H1 (cell line): Measurements from ENCODE around the gene CACNA1C. TPM values are rescaled to one million over a fixed set of nuclear protein-coding genes. Genes with fewer than 3 reads are reported as not detected.

ENCODE experiments used
- CTCF ChIA-PET: fragments of 300-600 bp; sonication (Branson Sonifier 250); formaldehyde crosslinking; loops from one replicate; lab custom pipeline; 2021; ENCODE audit not compliant: partially characterized antibody; lab: Charles Lee
- POLR2A ChIA-PET: fragments of 300-600 bp; sonication (Branson Sonifier 250); formaldehyde crosslinking; loops from one replicate; lab custom pipeline; 2021; ENCODE audit warnings: inconsistent platforms; ENCODE audit not compliant: partially characterized antibody; lab: Charles Lee
- DNase-seq, 2 experiments: peaks; one replicate each; pipeline versions ENCODE4 v3.0.0 to v3.0.0-alpha.2; 2010 to 2022; ENCODE audit warnings: low spot score in 2 of 2, low read depth in 1 of 2, mixed read lengths in 1 of 2
- FAIRE-seq: peaks from 2 replicates; lab custom pipeline; 2011; peaks lifted over from hg19 to GRCh38; lab: Jason Lieb, UNC
- H2AFZ ChIP-seq: 2 replicates; pipeline ENCODE4 v1.8.1; 2012; ENCODE audit warnings: low read length, inconsistent platforms
- H2AK5ac ChIP-seq: 2 replicates; pipeline ENCODE4 v1.6.1; 2013; ENCODE audit warnings: low read depth, low read length
- H2BK120ac ChIP-seq: replicated peaks from 2 replicates; pipeline ENCODE3; 2013; ENCODE audit warnings: low read depth, low read length, inconsistent platforms
- H2BK12ac ChIP-seq: 2 replicates; pipeline ENCODE4 v1.6.1; 2013; ENCODE audit warnings: low read depth, low read length
- H2BK15ac ChIP-seq: 2 replicates; pipeline ENCODE4 v1.6.1; 2013; ENCODE audit warnings: low read length
- H2BK20ac ChIP-seq: 2 replicates; pipeline ENCODE4 v1.6.1; 2013; ENCODE audit warnings: low read length
- H2BK5ac ChIP-seq: 2 replicates; pipeline ENCODE4 v1.6.1; 2013; ENCODE audit warnings: low read depth, low read length
- H3K14ac ChIP-seq: 2 replicates; pipeline ENCODE4 v1.6.1; 2013; ENCODE audit warnings: inconsistent platforms; ENCODE audit not compliant: insufficient read length
- H3K18ac ChIP-seq: 2 replicates; pipeline ENCODE4 v1.6.1; 2013; ENCODE audit warnings: low read length; ENCODE audit errors: extremely low read depth
- H3K23ac ChIP-seq: 2 replicates; pipeline ENCODE4 v1.6.1; 2013; ENCODE audit warnings: inconsistent platforms; ENCODE audit not compliant: insufficient read length
- H3K23me2 ChIP-seq: 2 replicates; pipeline ENCODE4 v1.6.1; 2013; ENCODE audit warnings: low read depth, low read length
- H3K27ac ChIP-seq: 2 replicates; pipeline ENCODE4 v1.6.1; 2011; ENCODE audit warnings: low read depth, low read length, inconsistent platforms
- H3K27me3 ChIP-seq, 4 experiments: replicated peaks in 1 of 4; 1 replicate in 1 of 4; 2 replicates in 3 of 4; pipeline versions ENCODE4 v1.6.1 to v1.8.1; 2011 to 2013; ENCODE audit warnings: low read length in 3 of 4, mild to moderate bottlenecking in 3 of 4, inconsistent platforms in 2 of 4, mixed read lengths in 2 of 4, moderate library complexity in 1 of 4; ENCODE audit not compliant: control insufficient read depth in 3 of 4, insufficient read depth in 3 of 4; ENCODE audit errors: extremely low read depth in 1 of 4
- H3K36me3 ChIP-seq, 4 experiments: 2 replicates each; pipeline versions ENCODE4 v1.6.1 to v1.8.1; 2011 to 2013; ENCODE audit warnings: mild to moderate bottlenecking in 4 of 4, low read length in 3 of 4, moderate library complexity in 2 of 4, control low read depth in 1 of 4, inconsistent platforms in 1 of 4; ENCODE audit not compliant: insufficient read depth in 4 of 4, control insufficient read depth in 2 of 4
- H3K4ac ChIP-seq: replicated peaks from 2 replicates; pipeline ENCODE3; 2013; ENCODE audit warnings: low read length, low read depth, mixed read lengths, inconsistent platforms; ENCODE audit not compliant: insufficient read length
- H3K4me1 ChIP-seq, 4 experiments: replicated peaks in 1 of 4; 1 replicate in 1 of 4; 2 replicates in 3 of 4; pipeline versions ENCODE4 v1.6.1 to v1.8.1; 2011 to 2013; ENCODE audit warnings: low read length in 3 of 4, inconsistent platforms in 2 of 4, mixed read lengths in 1 of 4; ENCODE audit not compliant: insufficient read depth in 4 of 4, control insufficient read depth in 3 of 4
- H3K4me2 ChIP-seq, 2 experiments: 2 replicates each; pipeline versions ENCODE4 v1.6.1 to v1.8.1; 2011 to 2013; ENCODE audit warnings: low read depth in 2 of 2, low read length in 2 of 2, control low read depth in 1 of 2, inconsistent platforms in 1 of 2, mild to moderate bottlenecking in 1 of 2; ENCODE audit not compliant: insufficient read depth in 1 of 2
- H3K4me3 ChIP-seq, 4 experiments: fragments of 200-600, 300-600 bp in 1 of 4; sonication (generic), shearing (Covaris generic), sonication (Bioruptor Twin) in 1 of 4; 2 replicates each; pipeline versions ENCODE4 v1.5.1 to v1.8.1; 2011 to 2016; ENCODE audit warnings: low read length in 4 of 4, low read depth in 3 of 4, control low read depth in 2 of 4, inconsistent platforms in 2 of 4, mild to moderate bottlenecking in 2 of 4, mixed read lengths in 1 of 4, moderate library complexity in 1 of 4; ENCODE audit not compliant: insufficient read depth in 2 of 4; ENCODE audit errors: extremely low read depth in 1 of 4
- H3K56ac ChIP-seq: replicated peaks from 2 replicates; pipeline ENCODE3; 2013; ENCODE audit warnings: low read depth, mild to moderate bottlenecking, mixed read lengths, low read length, inconsistent platforms; ENCODE audit not compliant: insufficient read length
- H3K79me1 ChIP-seq: 2 replicates; pipeline ENCODE4 v1.6.1; 2013; ENCODE audit warnings: low read depth, low read length, control low read depth
- H3K79me2 ChIP-seq, 2 experiments: 2 replicates each; pipeline versions ENCODE4 v1.6.1 to v1.8.1; 2012 to 2013; ENCODE audit warnings: low read length in 2 of 2, mild to moderate bottlenecking in 2 of 2, inconsistent platforms in 1 of 2; ENCODE audit not compliant: insufficient read depth in 2 of 2, control insufficient read depth in 1 of 2
- H3K9ac ChIP-seq, 4 experiments: replicated peaks in 1 of 4; 1 replicate in 1 of 4; 2 replicates in 3 of 4; pipeline versions ENCODE4 v1.6.1 to v1.8.1; 2011 to 2013; ENCODE audit warnings: low read depth in 3 of 4, low read length in 3 of 4, control low read depth in 2 of 4, mild to moderate bottlenecking in 2 of 4, moderate library complexity in 2 of 4, inconsistent platforms in 1 of 4; ENCODE audit errors: extremely low read depth in 1 of 4
- H3K9me3 ChIP-seq, 2 experiments: 2 replicates each; pipeline versions ENCODE4 v1.6.1 to v1.8.1; 2012 to 2013; ENCODE audit warnings: mild to moderate bottlenecking in 2 of 2, moderate library complexity in 2 of 2, control low read depth in 1 of 2, inconsistent platforms in 1 of 2, low read depth in 1 of 2, low read length in 1 of 2, mixed read lengths in 1 of 2; ENCODE audit not compliant: insufficient read depth in 2 of 2
- H4K20me1 ChIP-seq, 2 experiments: replicated peaks in 1 of 2; 2 replicates each; pipeline versions ENCODE3 to v1.8.1; 2011 to 2013; ENCODE audit warnings: inconsistent platforms in 2 of 2, low read length in 2 of 2, mild to moderate bottlenecking in 1 of 2; ENCODE audit not compliant: insufficient read depth in 2 of 2, control insufficient read depth in 1 of 2
- H4K5ac ChIP-seq: 2 replicates; pipeline ENCODE4 v1.6.1; 2013; ENCODE audit warnings: low read length, low read depth, mixed read lengths, inconsistent platforms; ENCODE audit not compliant: insufficient read length
- H4K8ac ChIP-seq: 2 replicates; pipeline ENCODE4 v1.8.0; 2013; ENCODE audit warnings: mild to moderate bottlenecking, moderate library complexity, low read length, inconsistent platforms; ENCODE audit not compliant: insufficient read depth; ENCODE audit errors: extremely low read depth
- H4K91ac ChIP-seq: replicated peaks from 2 replicates; pipeline ENCODE3; 2013; ENCODE audit warnings: low read length, mixed read lengths, inconsistent platforms; ENCODE audit not compliant: insufficient read length
- RNF2 ChIP-seq: fragments of 200-900, 300-1000 bp; sonication (generic); IDR thresholded peaks from 2 replicates; pipeline ENCODE4 v1.7.1; 2016; ENCODE audit warnings: borderline replicate concordance, low read depth, mild to moderate bottlenecking, antibody characterized with exemption, low read length; ENCODE audit not compliant: poor library complexity, severe bottlenecking; ENCODE audit errors: missing control alignments
- WGBS, 2 experiments: shearing (Covaris generic) in 1 of 2; methylation state at CpG; one replicate each; pipeline versions ENCODE4 v1.1.6 to v1.1.7; 2013 to 2015; ENCODE audit warnings: low lambda C conversion rate in 2 of 2, mixed read lengths in 2 of 2, inconsistent platforms in 1 of 2, low coverage in 1 of 2, missing lambda C conversion rate in 1 of 2; ENCODE audit not compliant: insufficient replicate concordance in 2 of 2, insufficient coverage in 1 of 2, insufficient read length in 1 of 2; ENCODE audit errors: extremely low coverage in 1 of 2, missing lambda C conversion rate in 1 of 2; 5-methylcytosine and 5-hydroxymethylcytosine counted together
- polyA plus RNA-seq, 7 experiments: library from polyadenylated mRNA; depleted of rRNA in 3 of 7; stranded (reverse) in 5 of 7; unstranded in 2 of 7; fragments of >200 nt in 5 of 7; fragments of 200-250 nt in 2 of 7; gene quantifications; 1 replicate in 5 of 7; 2 replicates in 1 of 7; 4 replicates in 1 of 7; pipeline versions ENCODE4 v1.2.1 to v1.2.3, GENCODE V29; 2011 to 2013; ENCODE audit warnings: missing spikeins in 2 of 7, mixed read lengths in 2 of 7
- total RNA-seq: library from RNA; stranded (reverse); fragmentation: NEBNext Ultra II Directional; extraction: Animal tissue kit (Norgen Biotek cat#: 25700); gene quantifications from 2 replicates; pipeline ENCODE4 v1.2.1, GENCODE V29; 2021

Gene CACNA1C
- total and polyA plus RNA-seq, 2 of the 8 experiments (the other 6 are each of a cell fraction or from before 2014, with no cell fraction given), result 1.3 TPM

- no peak overlapping the region for H4K5ac ChIP-seq
- H2AK5ac ChIP-seq, result no peak overlapping the region
- WGBS, 2 experiments, result 84% methylated on average over 10 of the region's 10 CpGs; no CpG with 5 or more reads in 1 of the 2 experiments
- no peak overlapping the region for H3K4me3 ChIP-seq
- no peak overlapping the region for H2BK20ac ChIP-seq
- FAIRE-seq, result no peak
- CTCF ChIA-PET, result interaction anchor here (0.6 to 13.0 kb wide), 28 partner anchors 7 to 641 kb away, joined by 3 to 252 read pairs (median 4); partner anchors contain the start of gene CACNA1C
- H2BK12ac ChIP-seq, result no peak overlapping the region
- H2BK15ac ChIP-seq, result no peak overlapping the region
- H2BK120ac ChIP-seq, result no peak overlapping the region
- TF ChIP-seq RNF2, result no peak
- POLR2A ChIA-PET, result interaction anchor here (0.6 kb wide), 1 partner anchor 40 kb away, joined by 3 read pairs; no protein-coding TSS in a partner anchor
- no peak overlapping the region for H4K8ac ChIP-seq
- no peaks in the 10 kb centered on the region for H3K36me3 ChIP-seq
- no peak overlapping the region for H3K56ac ChIP-seq
- H3K23ac ChIP-seq, result no peak overlapping the region
- H3K4me2 ChIP-seq, result no peak overlapping the region
- H4K91ac ChIP-seq, result no peak overlapping the region
- no peaks in the 10 kb centered on the region for H4K20me1 ChIP-seq
- peaks cover 0 to 3% (median 0%) of the 10 kb centered on the region in 4 experiments; a peak in 1 of 7 replicates for H3K27me3 ChIP-seq
- H3K27ac ChIP-seq, result no peak overlapping the region
- H3K79me1 ChIP-seq, result no peaks in the 10 kb centered on the region
- no peak overlapping the region for H2AFZ ChIP-seq
- no peak overlapping the region for H3K18ac ChIP-seq
- H2BK5ac ChIP-seq, result no peak overlapping the region
- no peak for DNase-seq
- peaks cover 2 to 16% (median 6%) of the 10 kb centered on the region in 4 experiments for H3K4me1 ChIP-seq
- no peak overlapping the region for H3K4ac ChIP-seq
- H3K9me3 ChIP-seq, result no peaks in the 10 kb centered on the region
- no peak overlapping the region for H3K9ac ChIP-seq
- no peaks in the 10 kb centered on the region for H3K79me2 ChIP-seq
- H3K14ac ChIP-seq, result no peak overlapping the region
- no peaks in the 10 kb centered on the region for H3K23me2 ChIP-seq
Measured at GRCh38 chr12:2283916-2284315, 231.1 kb downstream of the CACNA1C start.
